HG02759 (cell line): ENCODE data around the gene PRDM12.

Experiments used
- ATAC-seq: cut with Tn5 transposase; IDR thresholded peaks from one replicate; pipeline ENCODE4 v1.9.1; 2021; ENCODE audit warnings: mild to moderate bottlenecking, moderate library complexity; ENCODE audit not compliant: unreplicated experiment

Gene PRDM12

GRCh38 chr9:130714586-130715110, 50.3 kb downstream of the PRDM12 start:
- no peak for ATAC-seq

- ATAC-seq: no peak
Measured at GRCh38 chr9:130715270-130715669, 50.9 kb downstream of the PRDM12 start.

- ATAC-seq: no peak
Measured at GRCh38 chr9:130718562-130718961, 54.2 kb downstream of the PRDM12 start.

- no peak for ATAC-seq
Measured at GRCh38 chr9:130720762-130721161, 56.4 kb downstream of the PRDM12 start.

GRCh38 chr9:130728721-130729120, 64.3 kb downstream of the PRDM12 start:
- ATAC-seq: no peak

GRCh38 chr9:130729145-130729544, 64.8 kb downstream of the PRDM12 start:
- ATAC-seq: no peak

- no peak for ATAC-seq
Measured at GRCh38 chr9:130731355-130731754, 67.0 kb downstream of the PRDM12 start.

- ATAC-seq: no peak
Measured at GRCh38 chr9:130732136-130732535, 67.7 kb downstream of the PRDM12 start.
